DMS153 treated with DMSO at 0.1 percent for 48 hours (cell line): ENCODE measurements around the gene DNAJA4.

Experiments used
- DNase-seq: peaks from one replicate; lab custom pipeline; 2025; ENCODE audit not compliant: unreplicated experiment; lab: John Stamatoyannopoulos, UW

The DNAJA4 gene

GRCh38 chr15:78264304-78265136 lies at the start of gene DNAJA4:
Gene DNAJA4, plus strand, starts transcription at chr15:78264562. Its CDS starts 202 bp downstream, at chr15:78264764.
- DNase-seq = no peak

- no peak for DNase-seq
Observed at GRCh38 chr15:78216276-78217104, 47.9 kb upstream of the DNAJA4 start.

GRCh38 chr15:78220713-78221112 lies 43.6 kb upstream of the DNAJA4 start:
- no peak for DNase-seq

GRCh38 chr15:78222745-78223395 lies 41.5 kb upstream of the DNAJA4 start:
- DNase-seq = no peak

- DNase-seq = no peak
Observed at GRCh38 chr15:78223396-78224022, 40.9 kb upstream of the DNAJA4 start.

GRCh38 chr15:78224023-78224411 lies 40.3 kb upstream of the DNAJA4 start:
- DNase-seq = no peak

- DNase-seq = no peak
Observed at GRCh38 chr15:78225783-78226541, 38.4 kb upstream of the DNAJA4 start.

GRCh38 chr15:78228356-78228996 lies 35.9 kb upstream of the DNAJA4 start:
- DNase-seq = no peak

GRCh38 chr15:78229431-78230406 lies 34.6 kb upstream of the DNAJA4 start:
- no peak for DNase-seq

- DNase-seq = no peak
Observed at GRCh38 chr15:78232951-78233350, 31.4 kb upstream of the DNAJA4 start.

- DNase-seq = no peak
Observed at GRCh38 chr15:78233496-78233895, 30.9 kb upstream of the DNAJA4 start.

- no peak for DNase-seq
Observed at GRCh38 chr15:78234515-78235040, 29.8 kb upstream of the DNAJA4 start, which contains the start of gene ACSBG1. Gene ACSBG1, minus strand, starts transcription at chr15:78234565. Its CDS starts 64 bp downstream, at chr15:78234501.

- DNase-seq = no peak
Observed at GRCh38 chr15:78236491-78236890, 27.9 kb upstream of the DNAJA4 start.

GRCh38 chr15:78237146-78237545 lies 27.2 kb upstream of the DNAJA4 start:
- DNase-seq = no peak

GRCh38 chr15:78239811-78240210 lies 24.6 kb upstream of the DNAJA4 start:
- no peak for DNase-seq

GRCh38 chr15:78241017-78241416 lies 23.3 kb upstream of the DNAJA4 start:
- no peak for DNase-seq

- no peak for DNase-seq
Observed at GRCh38 chr15:78242128-78242527, 22.2 kb upstream of the DNAJA4 start.

GRCh38 chr15:78243058-78243457 lies 21.3 kb upstream of the DNAJA4 start:
- DNase-seq = no peak
